Kidney epithelial cell (primary cell): ENCODE measurements around the gene OAF. TPM values are rescaled to one million over a fixed set of nuclear protein-coding genes. Genes with fewer than 3 reads are reported as not detected.

Experiments used
- DNase-seq: peaks from one replicate; pipeline ENCODE4 v3.0.0-alpha.2; 2010; ENCODE audit warnings: low read depth
- H3K27me3 ChIP-seq: 2 replicates; pipeline ENCODE4 v1.6.0; 2011; ENCODE audit warnings: low read length; ENCODE audit not compliant: control insufficient read depth, insufficient read depth
- H3K36me3 ChIP-seq: 2 replicates; pipeline ENCODE4 v1.5.1; 2011; ENCODE audit warnings: low read length; ENCODE audit not compliant: control insufficient read depth, insufficient read depth
- H3K4me3 ChIP-seq: 2 replicates; pipeline ENCODE4 v1.5.1; 2011; ENCODE audit warnings: low read depth, mild to moderate bottlenecking, control low read depth, low read length
- total RNA-seq: library from RNA; depleted of rRNA; stranded (reverse); fragments of >200 nt; gene quantifications from 2 replicates; pipeline ENCODE4 v1.2.3, GENCODE V29; 2015
- TF ChIP-seq, protein P1 (sequence below): IDR thresholded peaks from 2 replicates; pipeline ENCODE4 v1.5.1; 2011; ENCODE audit warnings: mild to moderate bottlenecking, moderate library complexity, low read length, control low read depth, inconsistent platforms; ENCODE audit not compliant: insufficient read depth, poor library complexity, severe bottlenecking

The OAF gene
- total RNA-seq, 1 donor from 2014 or later, result 45.2 TPM

DNA sequence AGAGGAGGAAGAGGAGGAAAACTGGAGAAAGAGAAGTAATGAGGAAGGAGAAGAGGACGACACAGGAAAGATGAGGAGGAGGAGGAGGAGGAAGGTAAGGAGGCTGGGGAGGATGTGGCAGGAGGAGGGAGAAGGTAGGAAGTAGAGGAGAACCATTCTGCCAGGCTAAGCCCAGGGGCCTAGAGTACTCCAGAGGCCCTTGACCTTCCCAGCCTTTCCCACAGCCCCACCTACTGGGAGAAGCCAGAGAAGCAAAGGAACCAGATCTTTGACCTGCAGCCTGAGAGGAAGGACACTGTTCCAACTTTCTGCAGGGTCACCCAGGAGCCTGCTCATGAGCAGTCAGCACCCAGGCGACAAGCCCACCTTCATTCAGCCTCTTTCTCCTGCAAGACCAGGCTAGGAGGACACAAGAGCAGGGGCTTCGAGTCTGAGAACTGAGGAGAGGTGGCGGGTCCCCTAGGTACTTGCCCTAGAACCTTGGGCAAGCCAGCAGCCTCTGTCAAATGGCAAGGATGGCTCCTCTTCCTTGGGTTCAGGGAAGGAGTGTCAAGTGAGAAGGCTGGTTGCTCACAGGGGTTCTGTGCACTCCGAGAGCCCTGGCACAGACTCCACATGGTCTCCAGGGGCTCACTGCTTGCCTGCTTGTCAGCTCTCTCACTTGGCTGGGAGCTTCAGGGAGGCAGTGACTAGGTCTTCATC, 27.9 kb upstream of the OAF start:
- Histone ChIP-seq H3K27me3 (peaks cover 2% of the 10 kb centered on the region), H3K36me3 (no peaks in the 10 kb centered on the region), H3K4me3 (no peak overlapping the region)
- TF ChIP-seq, protein P1, sequence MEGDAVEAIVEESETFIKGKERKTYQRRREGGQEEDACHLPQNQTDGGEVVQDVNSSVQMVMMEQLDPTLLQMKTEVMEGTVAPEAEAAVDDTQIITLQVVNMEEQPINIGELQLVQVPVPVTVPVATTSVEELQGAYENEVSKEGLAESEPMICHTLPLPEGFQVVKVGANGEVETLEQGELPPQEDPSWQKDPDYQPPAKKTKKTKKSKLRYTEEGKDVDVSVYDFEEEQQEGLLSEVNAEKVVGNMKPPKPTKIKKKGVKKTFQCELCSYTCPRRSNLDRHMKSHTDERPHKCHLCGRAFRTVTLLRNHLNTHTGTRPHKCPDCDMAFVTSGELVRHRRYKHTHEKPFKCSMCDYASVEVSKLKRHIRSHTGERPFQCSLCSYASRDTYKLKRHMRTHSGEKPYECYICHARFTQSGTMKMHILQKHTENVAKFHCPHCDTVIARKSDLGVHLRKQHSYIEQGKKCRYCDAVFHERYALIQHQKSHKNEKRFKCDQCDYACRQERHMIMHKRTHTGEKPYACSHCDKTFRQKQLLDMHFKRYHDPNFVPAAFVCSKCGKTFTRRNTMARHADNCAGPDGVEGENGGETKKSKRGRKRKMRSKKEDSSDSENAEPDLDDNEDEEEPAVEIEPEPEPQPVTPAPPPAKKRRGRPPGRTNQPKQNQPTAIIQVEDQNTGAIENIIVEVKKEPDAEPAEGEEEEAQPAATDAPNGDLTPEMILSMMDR, result peak; percentile 55
- DNase-seq, result no peak

DNA sequence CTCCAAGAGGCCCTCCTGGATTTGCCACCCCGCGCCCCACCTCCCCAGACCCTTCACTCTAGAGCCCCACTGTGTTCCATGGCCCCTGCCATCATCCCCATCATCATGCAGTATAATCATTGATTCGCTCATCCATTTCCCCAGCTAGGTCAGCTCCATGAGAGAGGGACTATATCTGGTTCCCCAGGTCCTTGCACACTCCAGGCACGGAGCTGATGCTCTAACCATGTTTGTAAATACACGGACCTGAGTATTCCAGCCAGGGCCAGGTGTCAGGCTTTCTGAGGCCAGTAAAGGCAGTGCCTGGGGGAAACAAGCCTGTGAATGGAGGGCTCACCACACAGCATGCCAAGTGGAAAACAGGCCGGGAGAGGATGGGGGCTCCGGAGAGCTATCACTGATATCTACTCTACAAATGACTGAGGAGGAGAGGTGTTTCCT, 27.1 kb upstream of the OAF start:
- Histone ChIP-seq H3K27me3 (peaks cover 2% of the 10 kb centered on the region), H3K4me3 (no peak overlapping the region), H3K36me3 (no peaks in the 10 kb centered on the region)
- TF ChIP-seq, protein P1, result no peak
- DNase-seq, result no peak

DNA sequence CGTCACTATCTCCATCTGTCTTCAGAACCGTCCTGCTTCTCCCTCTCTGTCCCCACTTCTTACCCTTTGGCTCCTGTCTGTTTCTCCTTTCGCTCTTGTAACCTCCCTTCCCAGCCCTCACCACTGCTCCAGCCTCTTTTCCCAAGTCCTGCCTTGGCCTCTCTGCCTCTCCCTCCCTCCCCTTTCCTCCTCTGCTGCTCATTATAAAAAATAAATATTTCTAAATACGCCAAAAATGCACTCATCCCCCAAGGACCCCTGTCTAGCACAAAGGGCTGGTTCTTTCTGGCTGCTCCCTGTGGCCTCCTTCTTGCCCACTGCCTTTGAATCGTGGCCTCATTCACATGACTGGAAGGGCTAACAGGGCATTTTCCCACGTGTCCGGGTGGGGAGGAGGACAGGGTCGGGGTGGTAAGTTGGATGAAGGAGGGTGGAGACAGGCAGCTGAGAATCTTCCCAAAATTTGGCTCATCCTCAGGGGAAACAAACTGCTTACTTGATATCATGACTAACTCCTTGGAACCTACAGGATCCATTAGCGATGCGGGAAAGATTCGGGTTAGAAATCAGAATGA, 26.4 kb upstream of the OAF start:
- H3K36me3 ChIP-seq, result no peaks in the 10 kb centered on the region
- DNase-seq, result no peak
- peaks cover 2% of the 10 kb centered on the region for H3K27me3 ChIP-seq
- TF ChIP-seq, protein P1, result no peak
- H3K4me3 ChIP-seq, result no peak overlapping the region

DNA sequence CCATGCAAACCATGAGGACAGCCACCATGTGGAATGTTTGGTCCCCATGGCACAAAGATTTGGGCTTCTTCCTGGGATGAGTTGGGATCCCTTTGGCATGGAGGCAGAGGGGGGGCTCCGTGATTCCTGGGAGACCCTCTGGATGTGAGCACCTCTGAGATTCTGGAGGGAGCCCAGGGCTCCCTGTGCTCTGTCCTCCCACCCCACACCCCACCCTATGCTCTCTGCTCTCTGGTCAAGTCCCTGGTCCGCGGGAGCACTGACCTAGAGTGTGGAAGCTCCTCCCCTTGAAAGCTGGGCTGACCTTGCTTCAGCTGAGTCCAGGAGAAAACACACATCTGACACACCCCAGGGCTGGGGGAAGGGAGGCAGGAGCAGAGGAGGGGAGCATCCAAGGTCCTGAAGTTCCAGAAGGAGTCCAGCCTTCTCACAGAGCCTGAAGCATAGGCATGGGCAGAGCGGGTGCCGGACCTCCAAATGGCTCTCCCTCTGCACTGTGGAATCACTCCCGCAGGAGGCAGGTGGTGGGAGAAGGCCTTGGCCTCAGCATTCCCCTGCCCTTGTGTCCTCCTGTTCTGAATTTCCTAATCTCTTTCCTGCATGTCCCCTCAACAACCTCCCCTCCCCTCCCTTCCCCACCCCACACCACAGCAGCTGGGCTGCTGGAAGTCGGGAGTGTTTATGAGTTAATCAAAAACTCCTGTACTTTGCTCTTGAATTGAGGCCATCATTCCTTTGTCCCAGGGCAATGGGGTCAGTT, 25.7 kb upstream of the OAF start:
- DNase-seq, result no peak
- TF ChIP-seq, protein P1, result no peak
- Histone ChIP-seq H3K36me3 (no peaks in the 10 kb centered on the region), H3K4me3 (no peak overlapping the region), H3K27me3 (peaks cover 2% of the 10 kb centered on the region)

DNA sequence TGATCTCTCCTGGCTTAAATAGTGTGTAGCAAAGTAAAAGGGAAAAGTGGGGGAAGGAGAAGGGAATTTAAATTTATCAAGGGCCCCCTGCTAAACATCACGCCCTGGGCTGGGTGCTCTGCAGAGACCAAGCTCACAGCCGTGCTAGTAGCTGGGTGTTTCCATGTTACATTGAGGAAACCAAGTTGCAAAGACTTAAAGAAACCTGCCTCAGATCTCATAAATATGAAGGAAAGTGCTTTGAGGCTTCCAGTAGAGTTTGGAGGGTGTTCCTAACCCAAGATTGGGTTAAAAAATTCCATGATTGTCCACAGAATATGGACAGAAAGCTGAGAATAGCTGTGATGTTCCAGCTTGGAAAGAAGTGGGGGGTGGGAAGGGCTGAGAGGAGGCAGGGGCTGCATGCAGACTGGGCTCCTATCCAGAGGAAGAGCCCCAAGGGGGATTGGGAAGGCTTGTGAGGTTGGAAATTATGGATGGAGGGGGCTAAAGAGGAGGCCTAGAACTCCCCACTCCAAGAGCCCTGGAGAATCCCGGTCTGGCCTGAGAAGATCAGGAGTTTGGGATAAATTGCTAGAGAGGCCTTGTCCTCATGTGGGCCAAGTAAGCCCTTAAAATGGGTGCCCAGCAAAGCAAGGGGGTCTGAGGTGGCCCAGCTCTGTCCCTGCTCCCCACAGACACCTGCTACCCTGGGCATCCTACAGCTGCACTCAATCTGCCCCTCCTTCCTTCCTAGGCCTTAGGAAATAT, 25.0 kb upstream of the OAF start:
- TF ChIP-seq, protein P1, result no peak
- DNase-seq, result no peak
- Histone ChIP-seq H3K27me3 (peaks cover 2% of the 10 kb centered on the region), H3K4me3 (no peak overlapping the region), H3K36me3 (no peaks in the 10 kb centered on the region)
